ENCODE results near the gene CCR6.
"Not testable (repeated sequence)": the region's sequence is repeated elsewhere in the genome, so short reads cannot be mapped to it uniquely, and the experiment has no call there.

DNA sequence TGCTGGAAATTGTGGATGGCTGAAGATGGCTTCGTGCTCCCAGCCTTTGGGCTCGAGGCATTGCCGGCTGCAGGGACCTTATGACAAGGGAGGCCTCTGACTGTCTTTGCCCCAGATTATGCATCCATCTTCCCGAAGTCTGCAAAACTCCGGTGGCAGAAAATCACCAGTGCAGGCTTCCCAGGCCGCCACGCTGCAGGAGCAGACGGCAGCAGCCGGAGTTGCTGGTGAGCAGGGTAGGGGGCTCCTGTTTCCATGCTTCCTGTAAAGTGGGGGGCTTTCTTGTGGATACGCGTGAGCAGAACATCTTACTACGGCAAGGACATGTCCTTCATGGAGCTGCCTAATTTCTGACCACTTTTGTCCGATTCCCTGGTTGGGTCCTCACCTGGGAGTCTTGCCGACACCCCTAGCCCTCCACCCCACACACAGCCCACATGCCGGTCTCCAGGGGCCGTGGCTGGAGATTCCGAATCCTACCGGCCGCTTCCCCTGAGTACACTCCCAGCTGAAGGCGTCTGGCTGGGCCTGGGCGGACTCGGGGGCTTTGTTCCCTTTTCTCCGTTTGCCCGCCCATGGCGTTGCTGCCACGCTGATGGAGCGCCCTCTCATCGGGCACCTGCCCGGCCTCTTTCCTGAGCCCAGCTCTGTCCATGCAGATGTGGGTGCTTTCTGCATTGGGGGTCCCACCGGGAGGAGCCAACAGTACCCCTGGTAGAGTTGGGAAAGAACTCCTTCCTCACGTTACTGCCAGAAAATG is 56.2 kb downstream of the CCR6 start:
- TF ChIP-seq EP300 (IDR thresholded peaks at IDR 0.05) = not testable (repeated sequence)
- TF ChIP-seq, protein P1, sequence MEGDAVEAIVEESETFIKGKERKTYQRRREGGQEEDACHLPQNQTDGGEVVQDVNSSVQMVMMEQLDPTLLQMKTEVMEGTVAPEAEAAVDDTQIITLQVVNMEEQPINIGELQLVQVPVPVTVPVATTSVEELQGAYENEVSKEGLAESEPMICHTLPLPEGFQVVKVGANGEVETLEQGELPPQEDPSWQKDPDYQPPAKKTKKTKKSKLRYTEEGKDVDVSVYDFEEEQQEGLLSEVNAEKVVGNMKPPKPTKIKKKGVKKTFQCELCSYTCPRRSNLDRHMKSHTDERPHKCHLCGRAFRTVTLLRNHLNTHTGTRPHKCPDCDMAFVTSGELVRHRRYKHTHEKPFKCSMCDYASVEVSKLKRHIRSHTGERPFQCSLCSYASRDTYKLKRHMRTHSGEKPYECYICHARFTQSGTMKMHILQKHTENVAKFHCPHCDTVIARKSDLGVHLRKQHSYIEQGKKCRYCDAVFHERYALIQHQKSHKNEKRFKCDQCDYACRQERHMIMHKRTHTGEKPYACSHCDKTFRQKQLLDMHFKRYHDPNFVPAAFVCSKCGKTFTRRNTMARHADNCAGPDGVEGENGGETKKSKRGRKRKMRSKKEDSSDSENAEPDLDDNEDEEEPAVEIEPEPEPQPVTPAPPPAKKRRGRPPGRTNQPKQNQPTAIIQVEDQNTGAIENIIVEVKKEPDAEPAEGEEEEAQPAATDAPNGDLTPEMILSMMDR (IDR thresholded peaks at IDR 0.05) = not testable (repeated sequence)
